H1 (cell line): ENCODE measurements around the gene MEIOB. TPM values are rescaled to one million over a fixed set of nuclear protein-coding genes. Genes with fewer than 3 reads are reported as not detected.

Source experiments
- CTCF ChIA-PET: fragments of 300-600 bp; sonication (Branson Sonifier 250); formaldehyde crosslinking; loops from one replicate; lab custom pipeline; 2021; ENCODE audit not compliant: partially characterized antibody; lab: Charles Lee
- POLR2A ChIA-PET: fragments of 300-600 bp; sonication (Branson Sonifier 250); formaldehyde crosslinking; loops from one replicate; lab custom pipeline; 2021; ENCODE audit warnings: inconsistent platforms; ENCODE audit not compliant: partially characterized antibody; lab: Charles Lee
- DNase-seq, 2 experiments: peaks; one replicate each; pipeline versions ENCODE4 v3.0.0 to v3.0.0-alpha.2; 2010 to 2022; ENCODE audit warnings: low spot score in 2 of 2, low read depth in 1 of 2, mixed read lengths in 1 of 2
- FAIRE-seq: peaks from 2 replicates; lab custom pipeline; 2011; peaks lifted over from hg19 to GRCh38; lab: Jason Lieb, UNC
- H2AFZ ChIP-seq: 2 replicates; pipeline ENCODE4 v1.8.1; 2012; ENCODE audit warnings: low read length, inconsistent platforms
- H2AK5ac ChIP-seq: 2 replicates; pipeline ENCODE4 v1.6.1; 2013; ENCODE audit warnings: low read depth, low read length
- H2BK120ac ChIP-seq: replicated peaks from 2 replicates; pipeline ENCODE3; 2013; ENCODE audit warnings: low read depth, low read length, inconsistent platforms
- H2BK12ac ChIP-seq: 2 replicates; pipeline ENCODE4 v1.6.1; 2013; ENCODE audit warnings: low read depth, low read length
- H2BK15ac ChIP-seq: 2 replicates; pipeline ENCODE4 v1.6.1; 2013; ENCODE audit warnings: low read length
- H2BK20ac ChIP-seq: 2 replicates; pipeline ENCODE4 v1.6.1; 2013; ENCODE audit warnings: low read length
- H2BK5ac ChIP-seq: 2 replicates; pipeline ENCODE4 v1.6.1; 2013; ENCODE audit warnings: low read depth, low read length
- H3K14ac ChIP-seq: 2 replicates; pipeline ENCODE4 v1.6.1; 2013; ENCODE audit warnings: inconsistent platforms; ENCODE audit not compliant: insufficient read length
- H3K18ac ChIP-seq: 2 replicates; pipeline ENCODE4 v1.6.1; 2013; ENCODE audit warnings: low read length; ENCODE audit errors: extremely low read depth
- H3K23ac ChIP-seq: 2 replicates; pipeline ENCODE4 v1.6.1; 2013; ENCODE audit warnings: inconsistent platforms; ENCODE audit not compliant: insufficient read length
- H3K23me2 ChIP-seq: 2 replicates; pipeline ENCODE4 v1.6.1; 2013; ENCODE audit warnings: low read depth, low read length
- H3K27ac ChIP-seq: 2 replicates; pipeline ENCODE4 v1.6.1; 2011; ENCODE audit warnings: low read depth, low read length, inconsistent platforms
- H3K27me3 ChIP-seq, 4 experiments: replicated peaks in 1 of 4; 1 replicate in 1 of 4; 2 replicates in 3 of 4; pipeline versions ENCODE4 v1.6.1 to v1.8.1; 2011 to 2013; ENCODE audit warnings: low read length in 3 of 4, mild to moderate bottlenecking in 3 of 4, inconsistent platforms in 2 of 4, mixed read lengths in 2 of 4, moderate library complexity in 1 of 4; ENCODE audit not compliant: control insufficient read depth in 3 of 4, insufficient read depth in 3 of 4; ENCODE audit errors: extremely low read depth in 1 of 4
- H3K36me3 ChIP-seq, 4 experiments: 2 replicates each; pipeline versions ENCODE4 v1.6.1 to v1.8.1; 2011 to 2013; ENCODE audit warnings: mild to moderate bottlenecking in 4 of 4, low read length in 3 of 4, moderate library complexity in 2 of 4, control low read depth in 1 of 4, inconsistent platforms in 1 of 4; ENCODE audit not compliant: insufficient read depth in 4 of 4, control insufficient read depth in 2 of 4
- H3K4ac ChIP-seq: replicated peaks from 2 replicates; pipeline ENCODE3; 2013; ENCODE audit warnings: low read length, low read depth, mixed read lengths, inconsistent platforms; ENCODE audit not compliant: insufficient read length
- H3K4me1 ChIP-seq, 4 experiments: replicated peaks in 1 of 4; 1 replicate in 1 of 4; 2 replicates in 3 of 4; pipeline versions ENCODE4 v1.6.1 to v1.8.1; 2011 to 2013; ENCODE audit warnings: low read length in 3 of 4, inconsistent platforms in 2 of 4, mixed read lengths in 1 of 4; ENCODE audit not compliant: insufficient read depth in 4 of 4, control insufficient read depth in 3 of 4
- H3K4me2 ChIP-seq, 2 experiments: 2 replicates each; pipeline versions ENCODE4 v1.6.1 to v1.8.1; 2011 to 2013; ENCODE audit warnings: low read depth in 2 of 2, low read length in 2 of 2, control low read depth in 1 of 2, inconsistent platforms in 1 of 2, mild to moderate bottlenecking in 1 of 2; ENCODE audit not compliant: insufficient read depth in 1 of 2
- H3K4me3 ChIP-seq, 4 experiments: fragments of 200-600, 300-600 bp in 1 of 4; sonication (generic), shearing (Covaris generic), sonication (Bioruptor Twin) in 1 of 4; 2 replicates each; pipeline versions ENCODE4 v1.5.1 to v1.8.1; 2011 to 2016; ENCODE audit warnings: low read length in 4 of 4, low read depth in 3 of 4, control low read depth in 2 of 4, inconsistent platforms in 2 of 4, mild to moderate bottlenecking in 2 of 4, mixed read lengths in 1 of 4, moderate library complexity in 1 of 4; ENCODE audit not compliant: insufficient read depth in 2 of 4; ENCODE audit errors: extremely low read depth in 1 of 4
- H3K56ac ChIP-seq: replicated peaks from 2 replicates; pipeline ENCODE3; 2013; ENCODE audit warnings: low read depth, mild to moderate bottlenecking, mixed read lengths, low read length, inconsistent platforms; ENCODE audit not compliant: insufficient read length
- H3K79me1 ChIP-seq: 2 replicates; pipeline ENCODE4 v1.6.1; 2013; ENCODE audit warnings: low read depth, low read length, control low read depth
- H3K79me2 ChIP-seq, 2 experiments: 2 replicates each; pipeline versions ENCODE4 v1.6.1 to v1.8.1; 2012 to 2013; ENCODE audit warnings: low read length in 2 of 2, mild to moderate bottlenecking in 2 of 2, inconsistent platforms in 1 of 2; ENCODE audit not compliant: insufficient read depth in 2 of 2, control insufficient read depth in 1 of 2
- H3K9ac ChIP-seq, 4 experiments: replicated peaks in 1 of 4; 1 replicate in 1 of 4; 2 replicates in 3 of 4; pipeline versions ENCODE4 v1.6.1 to v1.8.1; 2011 to 2013; ENCODE audit warnings: low read depth in 3 of 4, low read length in 3 of 4, control low read depth in 2 of 4, mild to moderate bottlenecking in 2 of 4, moderate library complexity in 2 of 4, inconsistent platforms in 1 of 4; ENCODE audit errors: extremely low read depth in 1 of 4
- H3K9me3 ChIP-seq, 2 experiments: 2 replicates each; pipeline versions ENCODE4 v1.6.1 to v1.8.1; 2012 to 2013; ENCODE audit warnings: mild to moderate bottlenecking in 2 of 2, moderate library complexity in 2 of 2, control low read depth in 1 of 2, inconsistent platforms in 1 of 2, low read depth in 1 of 2, low read length in 1 of 2, mixed read lengths in 1 of 2; ENCODE audit not compliant: insufficient read depth in 2 of 2
- H4K20me1 ChIP-seq, 2 experiments: replicated peaks in 1 of 2; 2 replicates each; pipeline versions ENCODE3 to v1.8.1; 2011 to 2013; ENCODE audit warnings: inconsistent platforms in 2 of 2, low read length in 2 of 2, mild to moderate bottlenecking in 1 of 2; ENCODE audit not compliant: insufficient read depth in 2 of 2, control insufficient read depth in 1 of 2
- H4K5ac ChIP-seq: 2 replicates; pipeline ENCODE4 v1.6.1; 2013; ENCODE audit warnings: low read length, low read depth, mixed read lengths, inconsistent platforms; ENCODE audit not compliant: insufficient read length
- H4K8ac ChIP-seq: 2 replicates; pipeline ENCODE4 v1.8.0; 2013; ENCODE audit warnings: mild to moderate bottlenecking, moderate library complexity, low read length, inconsistent platforms; ENCODE audit not compliant: insufficient read depth; ENCODE audit errors: extremely low read depth
- H4K91ac ChIP-seq: replicated peaks from 2 replicates; pipeline ENCODE3; 2013; ENCODE audit warnings: low read length, mixed read lengths, inconsistent platforms; ENCODE audit not compliant: insufficient read length
- CTCF ChIP-seq, 3 experiments: IDR thresholded peaks; 1 replicate in 2 of 3; 2 replicates in 1 of 3; pipeline versions ENCODE4 v1.5.1 to v1.6.1; 2011; ENCODE audit warnings: low read length in 3 of 3, mild to moderate bottlenecking in 3 of 3, inconsistent platforms in 2 of 3, low read depth in 1 of 3, moderate library complexity in 1 of 3; ENCODE audit not compliant: insufficient read depth in 1 of 3; ENCODE audit errors: control extremely low read depth in 1 of 3
- E2F6 ChIP-seq: IDR thresholded peaks from 2 replicates; pipeline ENCODE4 v1.6.1; 2012; ENCODE audit warnings: inconsistent platforms
- JUND ChIP-seq: IDR thresholded peaks from 2 replicates; pipeline ENCODE4 v1.6.1; 2011; ENCODE audit warnings: mild to moderate bottlenecking, improper control_type of control experiment, low read length
- POLR2A ChIP-seq, 2 experiments: IDR thresholded peaks; 1 replicate in 1 of 2; 2 replicates in 1 of 2; pipeline ENCODE4 v1.6.1; 2011; ENCODE audit warnings: low read depth in 2 of 2, low read length in 2 of 2, mild to moderate bottlenecking in 2 of 2; ENCODE audit errors: control extremely low read depth in 1 of 2
- SAP30 ChIP-seq: fragments of 300-600 bp; sonication (generic); IDR thresholded peaks from 2 replicates; pipeline ENCODE4 v1.7.1; 2012; ENCODE audit warnings: low read length, moderate library complexity, mild to moderate bottlenecking, inconsistent platforms; ENCODE audit not compliant: insufficient read depth, insufficient replicate concordance
- YY1 ChIP-seq: IDR thresholded peaks from 2 replicates; pipeline ENCODE4 v1.6.1; 2011; ENCODE audit warnings: low read depth, mild to moderate bottlenecking, low read length
- WGBS, 2 experiments: shearing (Covaris generic) in 1 of 2; methylation state at CpG; one replicate each; pipeline versions ENCODE4 v1.1.6 to v1.1.7; 2013 to 2015; ENCODE audit warnings: low lambda C conversion rate in 2 of 2, mixed read lengths in 2 of 2, inconsistent platforms in 1 of 2, low coverage in 1 of 2, missing lambda C conversion rate in 1 of 2; ENCODE audit not compliant: insufficient replicate concordance in 2 of 2, insufficient coverage in 1 of 2, insufficient read length in 1 of 2; ENCODE audit errors: extremely low coverage in 1 of 2, missing lambda C conversion rate in 1 of 2; 5-methylcytosine and 5-hydroxymethylcytosine counted together
- polyA plus RNA-seq, 7 experiments: library from polyadenylated mRNA; depleted of rRNA in 3 of 7; stranded (reverse) in 5 of 7; unstranded in 2 of 7; fragments of >200 nt in 5 of 7; fragments of 200-250 nt in 2 of 7; gene quantifications; 1 replicate in 5 of 7; 2 replicates in 1 of 7; 4 replicates in 1 of 7; pipeline versions ENCODE4 v1.2.1 to v1.2.3, GENCODE V29; 2011 to 2013; ENCODE audit warnings: missing spikeins in 2 of 7, mixed read lengths in 2 of 7
- total RNA-seq: library from RNA; stranded (reverse); fragmentation: NEBNext Ultra II Directional; extraction: Animal tissue kit (Norgen Biotek cat#: 25700); gene quantifications from 2 replicates; pipeline ENCODE4 v1.2.1, GENCODE V29; 2021

Gene MEIOB
- total and polyA plus RNA-seq, 2 of the 8 experiments (the other 6 are each of a cell fraction or from before 2014, with no cell fraction given) = 0.63 to 1.1 TPM

GRCh38 chr16:1895068-1895467 is 23.1 kb upstream of the MEIOB start:
- no peak overlapping the region for H4K91ac ChIP-seq
- H3K14ac ChIP-seq = no peak overlapping the region
- no peak overlapping the region for H3K4me3 ChIP-seq
- no peaks in the 10 kb centered on the region for H3K79me2 ChIP-seq
- no peak overlapping the region for H2AFZ ChIP-seq
- H3K4ac ChIP-seq = no peak overlapping the region
- H4K20me1 ChIP-seq = no peaks in the 10 kb centered on the region
- no peak overlapping the region for H2BK5ac ChIP-seq
- no peak overlapping the region for H3K27ac ChIP-seq
- no peak overlapping the region for H3K23ac ChIP-seq
- no peak overlapping the region for H2BK15ac ChIP-seq
- H4K5ac ChIP-seq = no peak overlapping the region
- H2BK12ac ChIP-seq = no peak overlapping the region
- no peaks in the 10 kb centered on the region for H3K4me1 ChIP-seq
- H2BK20ac ChIP-seq = no peak overlapping the region
- CTCF ChIA-PET = interaction anchor here (0.7 to 2.1 kb wide), 5 partner anchors 9 to 30 kb away, joined by 3 to 9 read pairs (median 6); no protein-coding TSS in a partner anchor
- H2BK120ac ChIP-seq = no peak overlapping the region
- no peaks in the 10 kb centered on the region for H3K9me3 ChIP-seq
- H3K18ac ChIP-seq = no peak overlapping the region
- FAIRE-seq (no peak), DNase-seq (no peak)
- H2AK5ac ChIP-seq = no peak overlapping the region; the same call in 1 of the 2 replicates
- H3K56ac ChIP-seq = no peak overlapping the region
- H4K8ac ChIP-seq = no peak overlapping the region
- no peak overlapping the region for H3K9ac ChIP-seq
- H3K27me3 ChIP-seq = peaks cover 0 to 5% (median 0%) of the 10 kb centered on the region in 4 experiments; a peak in 1 of 7 replicates
- H3K4me2 ChIP-seq = no peak overlapping the region
- WGBS, 2 experiments = 94% methylated on average over 5 of the region's 5 CpGs; no CpG with 5 or more reads in 1 of the 2 experiments
- no peaks in the 10 kb centered on the region for H3K36me3 ChIP-seq
- no peaks in the 10 kb centered on the region for H3K23me2 ChIP-seq
- no peak for TF ChIP-seq YY1
- TF ChIP-seq JUND = no peak
- TF ChIP-seq CTCF (IDR thresholded peaks at IDR 0.05; ENCODE audit: control extremely low read depth in 1 of 3, insufficient read depth in 1 of 3, low read depth in 1 of 3, low read length in 3 of 3) = no peak
- no peak for TF ChIP-seq E2F6
- no peak for TF ChIP-seq POLR2A (IDR thresholded peaks at IDR 0.05; ENCODE audit: control extremely low read depth in 1 of 2, low read depth in 2 of 2, low read length in 2 of 2)
- no peak for TF ChIP-seq SAP30
- POLR2A ChIA-PET = interaction anchor here (1.1 to 1.4 kb wide), 2 partner anchors 14 to 67 kb away, joined by 3 read pairs; no protein-coding TSS in a partner anchor
- H3K79me1 ChIP-seq = no peaks in the 10 kb centered on the region
